HCT116 (cell line): ENCODE data around the gene BLOC1S2. TPM values are rescaled to one million over a fixed set of nuclear protein-coding genes. Genes with fewer than 3 reads are reported as not detected.

Source experiments
- ATAC-seq: fragments of 200-7000 bp; cut with Tn5 transposase; 2 replicates; pipeline ENCODE4 v1.9.1; 2020; ENCODE audit warnings: mild to moderate bottlenecking, moderate library complexity
- BruUV-seq: library from RNA; stranded (reverse); fragments of 400-500 nt; replicated peaks from 2 replicates; lab custom pipeline; 2021; lab: Mats Ljungman, UMichigan
- CTCF ChIA-PET: fragments of 300-600 bp; sonication (Branson Sonifier 250); formaldehyde crosslinking; loops from one replicate; lab custom pipeline; 2021; ENCODE audit warnings: antibody characterized with exemption; lab: Charles Lee
- POLR2A ChIA-PET: fragments of 300-600, 350-600 bp; sonication (Branson Sonifier 250); formaldehyde crosslinking; loops from one replicate; lab custom pipeline; 2021; ENCODE audit warnings: antibody characterized with exemption; lab: Charles Lee
- RAD21 ChIA-PET, 2 experiments: fragments of 300-600 bp; sonication (Branson Sonifier 250); formaldehyde crosslinking; loops; one replicate each; lab custom pipeline; 2023; ENCODE audit warnings: low total read pairs in 2 of 2; ENCODE audit not compliant: uncharacterized antibody in 2 of 2, unreplicated experiment in 2 of 2, low non-redundant PET in 1 of 2; lab: Charles Lee
- DNase-seq: peaks from one replicate; pipeline ENCODE4 v3.0.0-alpha.2; 2010; ENCODE audit warnings: low read depth, low spot score
- H2AFZ ChIP-seq: fragments of 200-600 bp; shearing (Covaris generic), sonication (generic); 2 replicates; pipeline ENCODE4 v1.6.1; 2017; ENCODE audit warnings: low read depth, mixed run types, mixed read lengths, antibody characterized with exemption, low read length; ENCODE audit not compliant: poor library complexity, severe bottlenecking
- H3K27ac ChIP-seq: 2 replicates; pipeline ENCODE4 v1.5.1; 2012; ENCODE audit warnings: low read depth, low read length
- H3K27me3 ChIP-seq: fragments of 200-600 bp; sonication (generic); 2 replicates; pipeline ENCODE4 v1.6.1; 2016; ENCODE audit warnings: mixed run types, low read length, mixed read lengths; ENCODE audit not compliant: insufficient read depth
- H3K36me3 ChIP-seq, 2 experiments: fragments of 200-500 bp in 1 of 2; fragments of 200-600 bp in 1 of 2; sonication (Bioruptor generic) in 1 of 2; sonication (generic) in 1 of 2; 2 replicates each; pipeline versions ENCODE4 v1.5.1 to v1.6.1; 2014 to 2016; ENCODE audit warnings: low read length in 2 of 2, inconsistent platforms in 1 of 2, mixed read lengths in 1 of 2, mixed run types in 1 of 2; ENCODE audit not compliant: insufficient read depth in 2 of 2, control insufficient read depth in 1 of 2
- H3K4me1 ChIP-seq, 2 experiments: fragments of 200-600 bp in 1 of 2; sonication (generic) in 1 of 2; 2 replicates each; pipeline versions ENCODE4 v1.5.1 to v1.6.1; 2012 to 2017; ENCODE audit warnings: low read length in 2 of 2, inconsistent platforms in 1 of 2, mild to moderate bottlenecking in 1 of 2, mixed read lengths in 1 of 2, mixed run types in 1 of 2, moderate library complexity in 1 of 2; ENCODE audit not compliant: insufficient read depth in 2 of 2, control insufficient read depth in 1 of 2
- H3K4me2 ChIP-seq: fragments of 200-600 bp; sonication (generic); 2 replicates; pipeline ENCODE4 v1.6.1; 2017; ENCODE audit warnings: mixed run types, low read length, mixed read lengths
- H3K4me3 ChIP-seq, 2 experiments: fragments of 200-600 bp in 1 of 2; sonication (generic) in 1 of 2; replicated peaks in 1 of 2; 2 replicates each; pipeline ENCODE4 v1.5.1; 2011 to 2016; ENCODE audit warnings: low read length in 2 of 2, control low read depth in 1 of 2, low read depth in 1 of 2, mild to moderate bottlenecking in 1 of 2, mixed read lengths in 1 of 2, mixed run types in 1 of 2
- H3K79me2 ChIP-seq: fragments of 200-600 bp; sonication (generic); 2 replicates; pipeline ENCODE4 v1.6.1; 2017; ENCODE audit warnings: mild to moderate bottlenecking, mixed run types, low read length, moderate library complexity, mixed read lengths; ENCODE audit not compliant: insufficient read depth
- H3K9ac ChIP-seq: fragments of 200-600 bp; sonication (generic); 2 replicates; pipeline ENCODE4 v1.6.1; 2016; ENCODE audit warnings: low read length, mixed read lengths
- H3K9me2 ChIP-seq: fragments of 200-600 bp; sonication (generic), shearing (Covaris generic); 2 replicates; pipeline ENCODE4 v1.6.1; 2017; ENCODE audit warnings: mixed run types, mild to moderate bottlenecking, moderate library complexity; ENCODE audit not compliant: insufficient read depth
- H3K9me3 ChIP-seq, 2 experiments: fragments of 200-500 bp in 1 of 2; fragments of 200-600 bp in 1 of 2; sonication (Bioruptor generic) in 1 of 2; sonication (generic) in 1 of 2; 2 replicates each; pipeline ENCODE4 v1.6.1; 2014 to 2017; ENCODE audit warnings: low read length in 2 of 2, mixed read lengths in 2 of 2, inconsistent platforms in 1 of 2, low read depth in 1 of 2, mild to moderate bottlenecking in 1 of 2, mixed run types in 1 of 2, moderate library complexity in 1 of 2; ENCODE audit not compliant: control insufficient read depth in 1 of 2, insufficient read depth in 1 of 2
- H4K20me1 ChIP-seq: fragments of 200-600 bp; sonication (generic), shearing (Covaris generic); 2 replicates; pipeline ENCODE4 v1.6.1; 2017; ENCODE audit warnings: mixed run types, mild to moderate bottlenecking, moderate library complexity; ENCODE audit not compliant: insufficient read depth
- CBX3 ChIP-seq: IDR thresholded peaks from 2 replicates; pipeline ENCODE4 v1.6.1; 2012; ENCODE audit warnings: low read depth
- CEBPB ChIP-seq: IDR thresholded peaks from 2 replicates; pipeline ENCODE4 v1.6.1; 2012; ENCODE audit warnings: low read depth
- FOSL1 ChIP-seq: IDR thresholded peaks from 2 replicates; pipeline ENCODE4 v1.6.1; 2012; ENCODE audit warnings: low read depth
- JUND ChIP-seq: IDR thresholded peaks from 2 replicates; pipeline ENCODE4 v1.6.1; 2012
- POLR2A ChIP-seq: IDR thresholded peaks from 2 replicates; pipeline ENCODE4 v1.7.0; 2011; ENCODE audit warnings: borderline replicate concordance; ENCODE audit not compliant: insufficient read depth, insufficient read length; ENCODE audit errors: extremely low read depth
- POLR2AphosphoS5 ChIP-seq: IDR thresholded peaks from 2 replicates; pipeline ENCODE4 v1.6.1; 2011; ENCODE audit warnings: mild to moderate bottlenecking, low read depth, low read length, moderate library complexity
- SIN3A ChIP-seq: IDR thresholded peaks from 2 replicates; pipeline ENCODE4 v1.6.1; 2012; ENCODE audit warnings: low read depth
- SP1 ChIP-seq: IDR thresholded peaks from 2 replicates; pipeline ENCODE4 v1.6.1; 2012; ENCODE audit warnings: low read depth
- TCF7L2 ChIP-seq: IDR thresholded peaks from 2 replicates; pipeline ENCODE4 v1.7.0; 2011; ENCODE audit warnings: borderline replicate concordance, inconsistent platforms; ENCODE audit not compliant: insufficient read depth, insufficient read length; ENCODE audit errors: extremely low read depth
- YY1 ChIP-seq: IDR thresholded peaks from 2 replicates; pipeline ENCODE4 v1.6.1; 2011; ENCODE audit warnings: low read length, low read depth, moderate library complexity, mild to moderate bottlenecking; ENCODE audit not compliant: insufficient replicate concordance; ENCODE audit errors: extremely low read depth
- ZNF274 ChIP-seq: fragments of 200-500 bp; sonication (Bioruptor generic); IDR thresholded peaks from 2 replicates; pipeline ENCODE4 v1.6.1; 2014; ENCODE audit warnings: mild to moderate bottlenecking, low read depth, low read length, inconsistent platforms
- intact Hi-C: fragments of 100-400 bp; cut with micrococcal nuclease; formaldehyde crosslinking; loops from 2 replicates; pipeline ENCODE4 v1.10.0; 2022
- total RNA-seq: library from RNA; stranded (reverse); gene quantifications from one replicate; pipeline ENCODE4 v1.2.1, GENCODE V29; 2021; ENCODE audit not compliant: unreplicated experiment
- TF ChIP-seq, protein P1 (sequence below), 3 experiments: fragments of 200-600 bp in 1 of 3; sonication (generic) in 1 of 3; IDR thresholded peaks in 2 of 3; conservative IDR thresholded peaks in 1 of 3; 2 replicates each; pipeline ENCODE4 v1.5.1; 2012 to 2017; ENCODE audit warnings: low read depth in 2 of 3, low read length in 2 of 3, antibody characterized with exemption in 1 of 3, borderline replicate concordance in 1 of 3, control low read depth in 1 of 3, mild to moderate bottlenecking in 1 of 3, mixed read lengths in 1 of 3, mixed run types in 1 of 3, moderate library complexity in 1 of 3; ENCODE audit not compliant: insufficient read depth in 1 of 3
- TF ChIP-seq, protein P2 (sequence below): IDR thresholded peaks from 2 replicates; pipeline ENCODE4 v1.6.1; 2012; ENCODE audit warnings: low read depth

BLOC1S2 gene
- total RNA-seq, 1 experiment from 2014 or later = 54.6 TPM

- H2AFZ ChIP-seq = no peak overlapping the region
- no peak overlapping the region for H3K9ac ChIP-seq
- POLR2A ChIA-PET = no interaction called here
- H3K27ac ChIP-seq = no peak overlapping the region
- H3K4me3 ChIP-seq = no peak overlapping the region
- RAD21 ChIA-PET = no interaction called here
- H3K27me3 ChIP-seq = peaks cover 12% of the 10 kb centered on the region
- intact Hi-C loops = no loop called here
- no peaks in the 10 kb centered on the region for H3K4me1 ChIP-seq
- no peaks in the 10 kb centered on the region for H3K9me3 ChIP-seq
- H3K9me2 ChIP-seq = no peaks in the 10 kb centered on the region
- H3K36me3 ChIP-seq = no peaks in the 10 kb centered on the region
- no peaks in the 10 kb centered on the region for H3K79me2 ChIP-seq
- CTCF ChIA-PET = no interaction called here
- ATAC-seq (no peak), DNase-seq (no peak)
- BruUV-seq = no TSS peak
- H3K4me2 ChIP-seq = no peak overlapping the region
- no peaks in the 10 kb centered on the region for H4K20me1 ChIP-seq
- TF ChIP-seq SIN3A = no peak
- no peak for TF ChIP-seq ZNF274
- TF ChIP-seq POLR2A = no peak
- TF ChIP-seq, protein P1, sequence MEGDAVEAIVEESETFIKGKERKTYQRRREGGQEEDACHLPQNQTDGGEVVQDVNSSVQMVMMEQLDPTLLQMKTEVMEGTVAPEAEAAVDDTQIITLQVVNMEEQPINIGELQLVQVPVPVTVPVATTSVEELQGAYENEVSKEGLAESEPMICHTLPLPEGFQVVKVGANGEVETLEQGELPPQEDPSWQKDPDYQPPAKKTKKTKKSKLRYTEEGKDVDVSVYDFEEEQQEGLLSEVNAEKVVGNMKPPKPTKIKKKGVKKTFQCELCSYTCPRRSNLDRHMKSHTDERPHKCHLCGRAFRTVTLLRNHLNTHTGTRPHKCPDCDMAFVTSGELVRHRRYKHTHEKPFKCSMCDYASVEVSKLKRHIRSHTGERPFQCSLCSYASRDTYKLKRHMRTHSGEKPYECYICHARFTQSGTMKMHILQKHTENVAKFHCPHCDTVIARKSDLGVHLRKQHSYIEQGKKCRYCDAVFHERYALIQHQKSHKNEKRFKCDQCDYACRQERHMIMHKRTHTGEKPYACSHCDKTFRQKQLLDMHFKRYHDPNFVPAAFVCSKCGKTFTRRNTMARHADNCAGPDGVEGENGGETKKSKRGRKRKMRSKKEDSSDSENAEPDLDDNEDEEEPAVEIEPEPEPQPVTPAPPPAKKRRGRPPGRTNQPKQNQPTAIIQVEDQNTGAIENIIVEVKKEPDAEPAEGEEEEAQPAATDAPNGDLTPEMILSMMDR (IDR thresholded peaks at IDR 0.05 in 2 of 3, conservative IDR thresholded peaks at IDR 0.05 in 1 of 3; ENCODE audit: borderline replicate concordance in 1 of 3, insufficient read depth in 1 of 3, low read depth in 2 of 3, low read length in 2 of 3) = no peak
Observed at GRCh38 chr10:100307684-100308083, 21.2 kb upstream of the BLOC1S2 start.

GRCh38 chr10:100306861-100307260 lies 20.4 kb upstream of the BLOC1S2 start:
- CTCF ChIA-PET = no interaction called here
- Histone ChIP-seq H4K20me1 (no peaks in the 10 kb centered on the region), H3K4me1 (peaks cover 0 to 3% of the 10 kb centered on the region in 2 experiments; a peak in 1 of 4 replicates), H3K9me3 (no peaks in the 10 kb centered on the region), H3K4me2 (no peak overlapping the region), H3K4me3 (no peak overlapping the region), H3K27me3 (peaks cover 5% of the 10 kb centered on the region; the same call in 1 of the 2 replicates), H3K9ac (no peak overlapping the region), H3K36me3 (no peaks in the 10 kb centered on the region), H3K27ac (no peak overlapping the region), H3K79me2 (no peaks in the 10 kb centered on the region), H2AFZ (no peak overlapping the region), H3K9me2 (no peaks in the 10 kb centered on the region)
- BruUV-seq = no TSS peak
- POLR2A ChIA-PET = no interaction called here
- RAD21 ChIA-PET = no interaction called here
- intact Hi-C loops = no loop called here
- ATAC-seq (no peak), DNase-seq (no peak)
- TF ChIP-seq CEBPB (no peak), ZNF274 (no peak), YY1 (no peak), JUND (no peak), POLR2AphosphoS5 (no peak), TCF7L2 (no peak), CBX3 (no peak), FOSL1 (no peak), SP1 (no peak)
- TF ChIP-seq, protein P1 (IDR thresholded peaks at IDR 0.05 in 2 of 3, conservative IDR thresholded peaks at IDR 0.05 in 1 of 3; ENCODE audit: borderline replicate concordance in 1 of 3, insufficient read depth in 1 of 3, low read depth in 2 of 3, low read length in 2 of 3) = no peak
- TF ChIP-seq, protein P2, sequence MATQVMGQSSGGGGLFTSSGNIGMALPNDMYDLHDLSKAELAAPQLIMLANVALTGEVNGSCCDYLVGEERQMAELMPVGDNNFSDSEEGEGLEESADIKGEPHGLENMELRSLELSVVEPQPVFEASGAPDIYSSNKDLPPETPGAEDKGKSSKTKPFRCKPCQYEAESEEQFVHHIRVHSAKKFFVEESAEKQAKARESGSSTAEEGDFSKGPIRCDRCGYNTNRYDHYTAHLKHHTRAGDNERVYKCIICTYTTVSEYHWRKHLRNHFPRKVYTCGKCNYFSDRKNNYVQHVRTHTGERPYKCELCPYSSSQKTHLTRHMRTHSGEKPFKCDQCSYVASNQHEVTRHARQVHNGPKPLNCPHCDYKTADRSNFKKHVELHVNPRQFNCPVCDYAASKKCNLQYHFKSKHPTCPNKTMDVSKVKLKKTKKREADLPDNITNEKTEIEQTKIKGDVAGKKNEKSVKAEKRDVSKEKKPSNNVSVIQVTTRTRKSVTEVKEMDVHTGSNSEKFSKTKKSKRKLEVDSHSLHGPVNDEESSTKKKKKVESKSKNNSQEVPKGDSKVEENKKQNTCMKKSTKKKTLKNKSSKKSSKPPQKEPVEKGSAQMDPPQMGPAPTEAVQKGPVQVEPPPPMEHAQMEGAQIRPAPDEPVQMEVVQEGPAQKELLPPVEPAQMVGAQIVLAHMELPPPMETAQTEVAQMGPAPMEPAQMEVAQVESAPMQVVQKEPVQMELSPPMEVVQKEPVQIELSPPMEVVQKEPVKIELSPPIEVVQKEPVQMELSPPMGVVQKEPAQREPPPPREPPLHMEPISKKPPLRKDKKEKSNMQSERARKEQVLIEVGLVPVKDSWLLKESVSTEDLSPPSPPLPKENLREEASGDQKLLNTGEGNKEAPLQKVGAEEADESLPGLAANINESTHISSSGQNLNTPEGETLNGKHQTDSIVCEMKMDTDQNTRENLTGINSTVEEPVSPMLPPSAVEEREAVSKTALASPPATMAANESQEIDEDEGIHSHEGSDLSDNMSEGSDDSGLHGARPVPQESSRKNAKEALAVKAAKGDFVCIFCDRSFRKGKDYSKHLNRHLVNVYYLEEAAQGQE = no peak
